SK-N-SH treated with all-trans-retinoic acid at 6 μM for 48 hours (cell line): ENCODE results near the gene TMTC2.

Experiments
- ARNTL ChIP-seq: fragments of 450-650 bp; formaldehyde crosslinking; IDR thresholded peaks from 2 replicates; pipeline ENCODE4 v1.5.0; 2020; ENCODE audit warnings: low read depth, mild to moderate bottlenecking, moderate library complexity, borderline replicate concordance
- BACH2 ChIP-seq: fragments of 250-450 bp; sonication (Bioruptor Pico); IDR thresholded peaks from 2 replicates; pipeline ENCODE4 v1.9.0; 2021; ENCODE audit warnings: mild to moderate bottlenecking, borderline replicate concordance
- CREB5 ChIP-seq: fragments of 250-450 bp; sonication (Bioruptor Pico); IDR thresholded peaks from 2 replicates; pipeline ENCODE4 v1.5.1; 2020; ENCODE audit warnings: low read depth, mild to moderate bottlenecking, moderate library complexity
- CSDC2 ChIP-seq: fragments of 250-450 bp; sonication (Bioruptor Pico); IDR thresholded peaks from 2 replicates; pipeline ENCODE4 v1.5.0; 2020; ENCODE audit warnings: mild to moderate bottlenecking, moderate library complexity
- PATZ1 ChIP-seq: fragments of 250-450 bp; sonication (Bioruptor Pico); IDR thresholded peaks from 2 replicates; pipeline ENCODE4 v1.8.0; 2020; ENCODE audit warnings: mild to moderate bottlenecking, moderate library complexity, borderline replicate concordance
- POU6F1 ChIP-seq: fragments of 250-450 bp; sonication (Bioruptor Pico); IDR thresholded peaks from 2 replicates; pipeline ENCODE4 v1.8.0; 2021; ENCODE audit warnings: low read depth, mild to moderate bottlenecking, moderate library complexity, borderline replicate concordance
- PPARA ChIP-seq: fragments of 250-450 bp; sonication (Bioruptor Pico); IDR thresholded peaks from 2 replicates; pipeline ENCODE4 v1.5.0; 2020; ENCODE audit warnings: mild to moderate bottlenecking, borderline replicate concordance
- RARB ChIP-seq: fragments of 250-450 bp; sonication (Bioruptor Pico); IDR thresholded peaks from 2 replicates; pipeline ENCODE4 v1.8.0; 2021; ENCODE audit warnings: mild to moderate bottlenecking, moderate library complexity
- TOX ChIP-seq: fragments of 250-450 bp; sonication (Bioruptor Pico); IDR thresholded peaks from 2 replicates; pipeline ENCODE4 v1.8.0; 2021; ENCODE audit warnings: mild to moderate bottlenecking, moderate library complexity, borderline replicate concordance
- ZC3H10 ChIP-seq: fragments of 250-450 bp; sonication (Bioruptor Pico); IDR thresholded peaks from 2 replicates; pipeline ENCODE4 v1.5.1; 2021; ENCODE audit warnings: mild to moderate bottlenecking, moderate library complexity
- ZFP3 ChIP-seq: fragments of 250-450 bp; sonication (Bioruptor Pico); IDR thresholded peaks from 2 replicates; pipeline ENCODE4 v1.5.0; 2020; ENCODE audit warnings: mild to moderate bottlenecking, moderate library complexity
- ZFP30 ChIP-seq: fragments of 450-650 bp; formaldehyde crosslinking; IDR thresholded peaks from 2 replicates; pipeline ENCODE4 v1.5.0; 2022; ENCODE audit warnings: mild to moderate bottlenecking, moderate library complexity
- ZNF565 ChIP-seq: fragments of 450-650 bp; formaldehyde crosslinking; conservative IDR thresholded peaks from 2 replicates; pipeline ENCODE4 v1.5.0; 2020; ENCODE audit warnings: low read depth, mild to moderate bottlenecking, moderate library complexity

GRCh38 chr12:82727886-82728285 is 41.2 kb downstream of the TMTC2 start:
- no peak for TF ChIP-seq ARNTL (CRISPR knock-in tag)
- TF ChIP-seq ZFP3: no peak
- TF ChIP-seq POU6F1: no peak
- no peak for TF ChIP-seq CSDC2
- TF ChIP-seq PATZ1 (CRISPR knock-in tag): no peak
- TF ChIP-seq RARB (CRISPR knock-in tag): no peak
- TF ChIP-seq BACH2: no peak
- TF ChIP-seq ZNF565: no peak
- TF ChIP-seq PPARA (CRISPR knock-in tag): no peak
- no peak for TF ChIP-seq CREB5 (CRISPR knock-in tag)
- TF ChIP-seq ZFP30 (CRISPR knock-in tag): no peak
- no peak for TF ChIP-seq TOX
- no peak for TF ChIP-seq ZC3H10
